ENCODE data around the gene ENOPH1.

The ENOPH1 gene

GRCh38 chr4:82428526-82428968 is 1.8 kb upstream of the ENOPH1 start:
- no peak for DNase-seq (ENCODE audit: low spot score)

- DNase-seq (ENCODE audit: low spot score) = peak; percentile 94
These were observed 1.2 kb upstream of the ENOPH1 start for GRCh38 chr4:82428969-82429727.

GRCh38 chr4:82429728-82430192 is 630 bp upstream of the ENOPH1 start:
- DNase-seq (ENCODE audit: low spot score) = peak; percentile 71

GRCh38 chr4:82430964-82431745 is 765 bp downstream of the ENOPH1 start:
- DNase-seq (ENCODE audit: low spot score) = peak; percentile 45

GRCh38 chr4:82431831-82432230 is 1.4 kb downstream of the ENOPH1 start:
- DNase-seq (ENCODE audit: low spot score) = no peak

- no peak for DNase-seq (ENCODE audit: low spot score)
These were observed 2.2 kb downstream of the ENOPH1 start for GRCh38 chr4:82432596-82432995.

GRCh38 chr4:82433791-82434190 is 3.4 kb downstream of the ENOPH1 start:
- DNase-seq (ENCODE audit: low spot score) = no peak

- DNase-seq (ENCODE audit: low spot score) = no peak
These were observed 4.6 kb downstream of the ENOPH1 start for GRCh38 chr4:82434949-82435348.

GRCh38 chr4:82436130-82436529 is 5.7 kb downstream of the ENOPH1 start:
- DNase-seq (ENCODE audit: low spot score) = no peak

- no peak for DNase-seq (ENCODE audit: low spot score)
These were observed 6.4 kb downstream of the ENOPH1 start for GRCh38 chr4:82436780-82437179.

- DNase-seq (ENCODE audit: low spot score) = no peak
These were observed 7.1 kb downstream of the ENOPH1 start for GRCh38 chr4:82437285-82438005.

- no peak for DNase-seq (ENCODE audit: low spot score)
These were observed 8.7 kb downstream of the ENOPH1 start for GRCh38 chr4:82439088-82439487.

- DNase-seq (ENCODE audit: low spot score) = no peak
These were observed 17.5 kb downstream of the ENOPH1 start for GRCh38 chr4:82447886-82448285.

- DNase-seq (ENCODE audit: low spot score) = no peak
These were observed 20.8 kb downstream of the ENOPH1 start for GRCh38 chr4:82450966-82451755.

GRCh38 chr4:82452026-82452425 is 21.6 kb downstream of the ENOPH1 start:
- no peak for DNase-seq (ENCODE audit: low spot score)

GRCh38 chr4:82457266-82457665 is 26.9 kb downstream of the ENOPH1 start:
- no peak for DNase-seq (ENCODE audit: low spot score)

GRCh38 chr4:82458729-82459128 is 28.3 kb downstream of the ENOPH1 start:
- no peak for DNase-seq (ENCODE audit: low spot score)

- DNase-seq (ENCODE audit: low spot score) = no peak
These were observed 31.3 kb downstream of the ENOPH1 start for GRCh38 chr4:82461710-82462109.

GRCh38 chr4:82462415-82462831 is 32.0 kb downstream of the ENOPH1 start:
- peak; percentile 85 for DNase-seq (ENCODE audit: low spot score)

- DNase-seq (ENCODE audit: low spot score) = no peak
These were observed 32.8 kb downstream of the ENOPH1 start for GRCh38 chr4:82463221-82463620.

GRCh38 chr4:82467471-82467870 is 37.1 kb downstream of the ENOPH1 start:
- no peak for DNase-seq (ENCODE audit: low spot score)

Data from CD4-positive, alpha-beta T cell treated with Interleukin-15 for 4 hours (primary cell).